ENCODE measurements around the gene EGFR.

DNA sequence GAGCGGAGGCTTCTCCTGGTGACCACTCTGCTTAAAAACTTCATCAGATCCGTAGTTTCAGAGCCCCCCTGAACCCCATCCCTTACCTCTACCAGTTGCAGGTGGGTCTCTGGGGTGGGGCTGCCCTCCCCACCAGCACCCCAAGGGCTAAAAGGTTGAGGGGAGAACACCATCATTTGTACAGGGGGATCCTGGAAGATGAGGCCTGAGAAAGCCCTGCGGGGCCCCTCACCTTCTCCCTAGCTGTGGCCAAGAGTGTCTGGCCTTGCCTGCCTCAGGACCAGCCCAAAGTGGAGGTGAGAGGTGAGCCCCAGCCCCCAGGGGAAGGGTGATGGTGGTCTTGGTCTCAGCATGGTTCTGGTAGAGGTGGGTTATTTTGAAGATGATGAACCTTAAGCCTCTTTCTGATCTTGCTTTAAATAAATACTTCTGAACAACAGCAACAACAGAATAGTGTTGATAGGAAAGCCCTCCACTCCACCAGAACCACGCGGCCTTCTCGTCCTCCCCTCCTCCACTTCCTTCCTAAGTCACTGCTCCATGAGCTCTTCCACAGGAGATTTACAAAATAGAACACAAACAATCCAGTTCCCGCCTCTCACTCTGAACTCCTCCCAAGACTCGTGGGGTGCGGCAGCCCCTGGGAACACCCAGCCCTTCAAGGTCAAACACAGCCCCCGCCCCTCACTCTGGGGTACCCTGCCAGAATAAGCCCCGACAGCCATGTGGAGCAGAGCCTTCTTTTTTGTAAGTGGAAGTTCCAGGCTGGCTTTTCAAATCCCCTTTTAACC is 169.1 kb downstream of the EGFR start:
- no peak for TF ChIP-seq POLR2A (IDR thresholded peaks at IDR 0.05; ENCODE audit: low read depth, low read length)
- TF ChIP-seq, protein P1, sequence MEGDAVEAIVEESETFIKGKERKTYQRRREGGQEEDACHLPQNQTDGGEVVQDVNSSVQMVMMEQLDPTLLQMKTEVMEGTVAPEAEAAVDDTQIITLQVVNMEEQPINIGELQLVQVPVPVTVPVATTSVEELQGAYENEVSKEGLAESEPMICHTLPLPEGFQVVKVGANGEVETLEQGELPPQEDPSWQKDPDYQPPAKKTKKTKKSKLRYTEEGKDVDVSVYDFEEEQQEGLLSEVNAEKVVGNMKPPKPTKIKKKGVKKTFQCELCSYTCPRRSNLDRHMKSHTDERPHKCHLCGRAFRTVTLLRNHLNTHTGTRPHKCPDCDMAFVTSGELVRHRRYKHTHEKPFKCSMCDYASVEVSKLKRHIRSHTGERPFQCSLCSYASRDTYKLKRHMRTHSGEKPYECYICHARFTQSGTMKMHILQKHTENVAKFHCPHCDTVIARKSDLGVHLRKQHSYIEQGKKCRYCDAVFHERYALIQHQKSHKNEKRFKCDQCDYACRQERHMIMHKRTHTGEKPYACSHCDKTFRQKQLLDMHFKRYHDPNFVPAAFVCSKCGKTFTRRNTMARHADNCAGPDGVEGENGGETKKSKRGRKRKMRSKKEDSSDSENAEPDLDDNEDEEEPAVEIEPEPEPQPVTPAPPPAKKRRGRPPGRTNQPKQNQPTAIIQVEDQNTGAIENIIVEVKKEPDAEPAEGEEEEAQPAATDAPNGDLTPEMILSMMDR (IDR thresholded peaks at IDR 0.05; ENCODE audit: extremely low read depth in 1 of 2, insufficient read depth in 1 of 2, low read depth in 1 of 2, low read length in 2 of 2), result no peak
- TF ChIP-seq, protein P2, sequence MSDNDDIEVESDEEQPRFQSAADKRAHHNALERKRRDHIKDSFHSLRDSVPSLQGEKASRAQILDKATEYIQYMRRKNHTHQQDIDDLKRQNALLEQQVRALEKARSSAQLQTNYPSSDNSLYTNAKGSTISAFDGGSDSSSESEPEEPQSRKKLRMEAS (IDR thresholded peaks at IDR 0.05; ENCODE audit: insufficient read depth, insufficient read length), result no peak
- no peak for TF ChIP-seq GATA2 (IDR thresholded peaks at IDR 0.05; ENCODE audit: insufficient read depth, insufficient read length, low read depth, low read length)
- no peak for TF ChIP-seq JUN (IDR thresholded peaks at IDR 0.05; ENCODE audit: borderline replicate concordance, insufficient read depth, insufficient read length, low read depth)

All from endothelial cell of umbilical vein (primary cell).